ENCODE measurements around the gene PLCB1.

DNA sequence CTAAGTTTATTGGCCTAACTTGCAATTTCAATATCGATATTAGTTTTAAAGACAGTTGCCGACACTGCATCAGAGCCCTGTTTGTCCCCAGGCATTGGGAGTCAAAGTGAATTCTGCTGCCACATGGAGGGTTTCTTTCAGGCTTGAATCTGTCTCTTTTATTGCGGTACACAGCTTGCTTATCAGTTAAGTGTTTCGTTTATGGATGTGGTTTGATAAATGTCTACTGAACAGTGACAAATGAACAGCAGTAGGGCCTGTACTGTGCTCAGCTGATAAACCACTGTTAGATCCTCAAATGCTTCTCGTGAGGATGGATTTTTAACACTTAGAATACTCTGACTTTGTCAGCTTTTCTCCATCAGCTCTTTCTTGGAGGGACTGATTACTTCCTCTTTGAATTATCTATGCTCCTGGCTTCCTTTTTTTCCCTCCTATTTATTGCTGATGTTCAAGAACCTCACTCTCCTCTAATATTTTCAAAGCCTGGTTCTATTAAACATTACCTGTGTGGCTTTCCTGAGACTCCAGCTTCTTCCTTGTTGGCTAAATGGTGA, 240.8 kb downstream of the PLCB1 start:
- no peak for TF ChIP-seq EZH2 (IDR thresholded peaks at IDR 0.05; ENCODE audit: low read length, missing control alignments)
- TF ChIP-seq, protein P1, sequence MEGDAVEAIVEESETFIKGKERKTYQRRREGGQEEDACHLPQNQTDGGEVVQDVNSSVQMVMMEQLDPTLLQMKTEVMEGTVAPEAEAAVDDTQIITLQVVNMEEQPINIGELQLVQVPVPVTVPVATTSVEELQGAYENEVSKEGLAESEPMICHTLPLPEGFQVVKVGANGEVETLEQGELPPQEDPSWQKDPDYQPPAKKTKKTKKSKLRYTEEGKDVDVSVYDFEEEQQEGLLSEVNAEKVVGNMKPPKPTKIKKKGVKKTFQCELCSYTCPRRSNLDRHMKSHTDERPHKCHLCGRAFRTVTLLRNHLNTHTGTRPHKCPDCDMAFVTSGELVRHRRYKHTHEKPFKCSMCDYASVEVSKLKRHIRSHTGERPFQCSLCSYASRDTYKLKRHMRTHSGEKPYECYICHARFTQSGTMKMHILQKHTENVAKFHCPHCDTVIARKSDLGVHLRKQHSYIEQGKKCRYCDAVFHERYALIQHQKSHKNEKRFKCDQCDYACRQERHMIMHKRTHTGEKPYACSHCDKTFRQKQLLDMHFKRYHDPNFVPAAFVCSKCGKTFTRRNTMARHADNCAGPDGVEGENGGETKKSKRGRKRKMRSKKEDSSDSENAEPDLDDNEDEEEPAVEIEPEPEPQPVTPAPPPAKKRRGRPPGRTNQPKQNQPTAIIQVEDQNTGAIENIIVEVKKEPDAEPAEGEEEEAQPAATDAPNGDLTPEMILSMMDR (conservative IDR thresholded peaks at IDR 0.05 in 1 of 2, IDR thresholded peaks at IDR 0.05 in 1 of 2; ENCODE audit: low read depth in 1 of 2, low read length in 2 of 2): no peak
